Esophagus muscularis mucosa (tissue), 4 donors: ENCODE results near the gene CSNK2A1. TPM values are rescaled to one million over a fixed set of nuclear protein-coding genes. Genes with fewer than 3 reads are reported as not detected.

ENCODE experiments used
- DNase-seq: peaks from one replicate; pipeline ENCODE4 v3.0.0-alpha.2; 2017; ENCODE audit errors: extremely low spot score
- H3K27ac ChIP-seq, 4 donors: fragments of 200-600 bp; sonication (generic); replicated peaks in 1 of 4; 1 replicate in 3 of 4; 2 replicates in 1 of 4; pipeline ENCODE4 v1.5.1; 2016 to 2019; ENCODE audit warnings: mild to moderate bottlenecking in 1 of 4
- H3K27me3 ChIP-seq, 4 donors: fragments of 200-600 bp; sonication (generic); one replicate each; pipeline versions ENCODE4 v1.5.1 to v1.6.0; 2016 to 2019
- H3K36me3 ChIP-seq, 4 donors: fragments of 200-600 bp; sonication (generic); one replicate each; pipeline ENCODE4 v1.5.1; 2016 to 2019
- H3K4me1 ChIP-seq, 4 donors: fragments of 200-600 bp; sonication (generic); one replicate each; pipeline ENCODE4 v1.5.1; 2016 to 2019
- H3K4me3 ChIP-seq, 4 donors: fragments of 200-600 bp; sonication (generic); 1 replicate in 2 of 4; 2 replicates in 2 of 4; pipeline ENCODE4 v1.5.1; 2016 to 2019; ENCODE audit warnings: mild to moderate bottlenecking in 4 of 4, moderate library complexity in 1 of 4
- H3K9me3 ChIP-seq, 4 donors: fragments of 200-600 bp; sonication (generic); 1 replicate in 3 of 4; 2 replicates in 1 of 4; pipeline ENCODE4 v1.5.1; 2016 to 2019
- EP300 ChIP-seq: sonication (generic); formaldehyde crosslinking; IDR thresholded peaks from one replicate; pipeline ENCODE4 v1.6.1; 2017; ENCODE audit warnings: antibody characterized with exemption
- POLR2A ChIP-seq: fragments of 450-650 bp; IDR thresholded peaks from one replicate; pipeline ENCODE4 v1.6.1; 2017; ENCODE audit warnings: antibody characterized with exemption, moderate library complexity, mild to moderate bottlenecking, low read depth
- POLR2AphosphoS5 ChIP-seq, 2 donors: sonication (generic); formaldehyde crosslinking; IDR thresholded peaks; one replicate each; pipeline ENCODE4 v1.6.1; 2017; ENCODE audit warnings: antibody characterized with exemption in 2 of 2
- WGBS: methylation state at CpG from one replicate; pipeline ENCODE4 v1.1.5; 2018; 5-methylcytosine and 5-hydroxymethylcytosine counted together
- intact Hi-C: fragments of 100-400 bp; cut with DNase I; formaldehyde crosslinking; loops from one replicate; pipeline ENCODE4 v1.15.1; 2023
- total RNA-seq, 4 donors: library from RNA; depleted of rRNA; stranded (reverse); fragments of >200 nt; gene quantifications; one replicate each; pipeline versions ENCODE4 v1.1.0 to v1.2.1, GENCODE V29; 2016
- TF ChIP-seq, protein P1 (sequence below), 3 experiments: fragments of 200-600 bp in 2 of 3; fragments of 450-650 bp in 1 of 3; sonication (generic) in 2 of 3; IDR thresholded peaks; one replicate each; pipeline ENCODE4 v1.5.1; 2017 to 2019; ENCODE audit warnings: antibody characterized with exemption in 3 of 3, mild to moderate bottlenecking in 2 of 3, moderate library complexity in 1 of 3

Gene CSNK2A1
- total RNA-seq, 4 donors from 2014 or later = 41.5 to 69.5 (median 53.6) TPM

GRCh38 chr20:548906-549305, 5.3 kb upstream of the CSNK2A1 start:
- intact Hi-C loops = no loop called here
- no peaks in the 10 kb centered on the region for H3K9me3 ChIP-seq
- no peak for DNase-seq
- no peak overlapping the region for H3K4me3 ChIP-seq
- TF ChIP-seq POLR2AphosphoS5 (IDR thresholded peaks at IDR 0.05) (no peak), EP300 (no peak), POLR2A (no peak)
- TF ChIP-seq, protein P1, sequence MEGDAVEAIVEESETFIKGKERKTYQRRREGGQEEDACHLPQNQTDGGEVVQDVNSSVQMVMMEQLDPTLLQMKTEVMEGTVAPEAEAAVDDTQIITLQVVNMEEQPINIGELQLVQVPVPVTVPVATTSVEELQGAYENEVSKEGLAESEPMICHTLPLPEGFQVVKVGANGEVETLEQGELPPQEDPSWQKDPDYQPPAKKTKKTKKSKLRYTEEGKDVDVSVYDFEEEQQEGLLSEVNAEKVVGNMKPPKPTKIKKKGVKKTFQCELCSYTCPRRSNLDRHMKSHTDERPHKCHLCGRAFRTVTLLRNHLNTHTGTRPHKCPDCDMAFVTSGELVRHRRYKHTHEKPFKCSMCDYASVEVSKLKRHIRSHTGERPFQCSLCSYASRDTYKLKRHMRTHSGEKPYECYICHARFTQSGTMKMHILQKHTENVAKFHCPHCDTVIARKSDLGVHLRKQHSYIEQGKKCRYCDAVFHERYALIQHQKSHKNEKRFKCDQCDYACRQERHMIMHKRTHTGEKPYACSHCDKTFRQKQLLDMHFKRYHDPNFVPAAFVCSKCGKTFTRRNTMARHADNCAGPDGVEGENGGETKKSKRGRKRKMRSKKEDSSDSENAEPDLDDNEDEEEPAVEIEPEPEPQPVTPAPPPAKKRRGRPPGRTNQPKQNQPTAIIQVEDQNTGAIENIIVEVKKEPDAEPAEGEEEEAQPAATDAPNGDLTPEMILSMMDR (IDR thresholded peaks at IDR 0.05) = no peak
- H3K27ac ChIP-seq = no peak overlapping the region
- no peaks in the 10 kb centered on the region for H3K36me3 ChIP-seq
- WGBS = 76% methylated on average over 1 of the region's 1 CpG
- H3K4me1 ChIP-seq = peaks cover 5 to 9% (median 7%) of the 10 kb centered on the region in 4 donors
- H3K27me3 ChIP-seq = peaks cover 0 to 37% (median 0%) of the 10 kb centered on the region in 4 donors

- H3K4me3 ChIP-seq = no peak overlapping the region
- DNase-seq = no peak
- intact Hi-C loops = no loop called here
- 96% methylated on average over 1 of the region's 1 CpG for WGBS
- no peaks in the 10 kb centered on the region for H3K36me3 ChIP-seq
- H3K27me3 ChIP-seq = peaks cover 0 to 28% (median 0%) of the 10 kb centered on the region in 4 donors
- TF ChIP-seq EP300 (no peak), POLR2AphosphoS5 (IDR thresholded peaks at IDR 0.05) (no peak), POLR2A (no peak)
- TF ChIP-seq, protein P1 (IDR thresholded peaks at IDR 0.05) = no peak
- H3K27ac ChIP-seq = no peak overlapping the region
- peaks cover 9 to 17% (median 12%) of the 10 kb centered on the region in 4 donors for H3K4me1 ChIP-seq
- no peaks in the 10 kb centered on the region for H3K9me3 ChIP-seq
These were observed 3.8 kb upstream of the CSNK2A1 start for GRCh38 chr20:547394-547793.

DNA sequence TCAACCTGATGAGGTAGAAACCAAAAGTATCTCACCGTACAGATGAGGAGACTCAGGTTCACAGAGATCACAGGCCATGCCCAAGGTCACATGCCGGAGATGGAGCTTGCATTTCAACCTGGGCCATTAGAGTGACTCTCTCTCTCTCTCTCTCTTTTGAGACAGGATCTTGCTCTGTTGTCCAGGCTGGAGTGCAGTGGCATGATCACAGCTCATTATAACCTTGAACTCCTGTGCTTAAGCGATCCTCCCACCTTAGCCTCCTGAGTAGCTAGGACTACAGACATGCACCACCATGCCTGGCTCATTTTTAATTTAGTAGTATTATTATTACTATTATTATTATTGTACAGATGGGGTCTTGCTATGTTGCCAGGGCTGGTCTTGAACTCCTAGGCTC, 2.8 kb upstream of the CSNK2A1 start:
- WGBS = 87% methylated on average over 3 of the region's 3 CpGs
- no peaks in the 10 kb centered on the region for H3K36me3 ChIP-seq
- intact Hi-C loops = no loop called here
- no peak for DNase-seq
- no peak overlapping the region for H3K27ac ChIP-seq
- no peak for TF ChIP-seq POLR2A
- TF ChIP-seq POLR2AphosphoS5 (IDR thresholded peaks at IDR 0.05) = no peak
- TF ChIP-seq, protein P1 (IDR thresholded peaks at IDR 0.05) = no peak
- no peak overlapping the region for H3K4me3 ChIP-seq
- peaks cover 0 to 22% (median 0%) of the 10 kb centered on the region in 4 donors for H3K27me3 ChIP-seq
- no peaks in the 10 kb centered on the region for H3K9me3 ChIP-seq
- H3K4me1 ChIP-seq = peaks cover 18 to 27% (median 23%) of the 10 kb centered on the region in 4 donors

GRCh38 chr20:544153-544725, 649 bp upstream of the CSNK2A1 start:
- TF ChIP-seq POLR2A (no peak), EP300 (no peak), POLR2AphosphoS5 (IDR thresholded peaks at IDR 0.05) (no peak)
- TF ChIP-seq, protein P1 (IDR thresholded peaks at IDR 0.05) = no peak
- Histone ChIP-seq H3K4me1 (peaks cover 31 to 43% (median 38%) of the 10 kb centered on the region in 4 donors), H3K27me3 (peaks cover 0 to 3% (median 0%) of the 10 kb centered on the region in 4 donors), H3K9me3 (no peaks in the 10 kb centered on the region), H3K36me3 (no peaks in the 10 kb centered on the region), H3K27ac (peak overlapping the region; percentile 84 to 94 (median 86)), H3K4me3 (peak overlapping the region; percentile 80 to 98 (median 89))
- WGBS = 47% methylated on average over 6 of the region's 6 CpGs
- intact Hi-C loops = loop anchor here (5.0 kb wide), 1 partner anchor 108 kb away; the partner anchor contains the start of gene SRXN1
- no peak for DNase-seq
